K562 (cell line): Measurements from ENCODE around the gene PSMA8. TPM values are rescaled to one million over a fixed set of nuclear protein-coding genes. Genes with fewer than 3 reads are reported as not detected.
A peak's percentile ranks its signal among the peaks of the same experiment; 100 is the strongest.

Source experiments
- ATAC-seq: fragments of 200-7000 bp; cut with Tn5 transposase; 3 replicates; pipeline ENCODE4 v1.9.1; 2020; ENCODE audit warnings: moderate library complexity
- BruUV-seq: library from RNA; stranded (reverse); fragments of 400-500 nt; replicated peaks from 2 replicates; lab custom pipeline; 2021; lab: Mats Ljungman, UMichigan
- CTCF ChIA-PET: fragments of 300-600 bp; formaldehyde crosslinking; extraction: SDS; loops from one replicate; lab custom pipeline; 2021; ENCODE audit warnings: low intra/inter-chr PET ratio; lab: Yijun Ruan, JAX
- POLR2A ChIA-PET: fragments of 300-600, 350-650 bp; sonication (Branson Sonifier 250); formaldehyde crosslinking; extraction: SDS; loops from one replicate; lab custom pipeline; 2021; ENCODE audit warnings: antibody characterized with exemption, inconsistent platforms; lab: Yijun Ruan, JAX
- DNase-seq, 4 experiments: peaks; one replicate each; pipeline versions ENCODE4 v3.0.0 to v3.0.0-alpha.2; 2011 to 2018; ENCODE audit warnings: low spot score in 3 of 4, mixed read lengths in 3 of 4; ENCODE audit errors: extremely low read depth in 1 of 4
- FAIRE-seq: peaks from 2 replicates; lab custom pipeline; 2011; peaks lifted over from hg19 to GRCh38; lab: Jason Lieb, UNC
- H2AFZ ChIP-seq: 2 replicates; pipeline ENCODE4 v1.6.0; 2011; ENCODE audit warnings: low read depth, low read length, control low read depth, inconsistent platforms
- H3K27ac ChIP-seq: fragments of 200-600 bp; 3 replicates; pipeline ENCODE4 v1.8.0; 2011; ENCODE audit warnings: low read depth, mild to moderate bottlenecking, control low read depth, inconsistent platforms, low read length, moderate library complexity, mixed read lengths; ENCODE audit errors: extremely low read depth
- H3K27me3 ChIP-seq, 2 experiments: fragments of 300-600 bp in 1 of 2; 2 replicates in 1 of 2; 3 replicates in 1 of 2; pipeline versions ENCODE4 v1.6.0 to v1.8.0; 2011; ENCODE audit warnings: inconsistent platforms in 2 of 2, low read length in 2 of 2, mild to moderate bottlenecking in 1 of 2, mixed read lengths in 1 of 2, moderate library complexity in 1 of 2; ENCODE audit not compliant: control insufficient read depth in 2 of 2, insufficient read depth in 2 of 2
- H3K36me3 ChIP-seq: fragments of 300-600 bp; 3 replicates; pipeline ENCODE4 v1.8.0; 2011; ENCODE audit warnings: mild to moderate bottlenecking, low read length, inconsistent platforms; ENCODE audit not compliant: control insufficient read depth, insufficient read depth
- H3K4me1 ChIP-seq, 2 experiments: fragments of 200-600 bp in 1 of 2; replicated peaks in 1 of 2; 2 replicates in 1 of 2; 3 replicates in 1 of 2; pipeline versions ENCODE4 v1.5.1 to v1.8.0; 2011; ENCODE audit warnings: inconsistent platforms in 2 of 2, low read length in 2 of 2, mild to moderate bottlenecking in 1 of 2, mixed read lengths in 1 of 2, moderate library complexity in 1 of 2; ENCODE audit not compliant: control insufficient read depth in 2 of 2, insufficient read depth in 2 of 2
- H3K4me2 ChIP-seq: 2 replicates; pipeline ENCODE4 v1.6.1; 2011; ENCODE audit warnings: low read length, control low read depth, inconsistent platforms, mixed read lengths; ENCODE audit not compliant: insufficient read depth
- H3K4me3 ChIP-seq: fragments of 200-600 bp; sonication (generic), shearing (Covaris generic); 2 replicates; pipeline ENCODE4 v1.5.1; 2016; ENCODE audit warnings: control low read depth, inconsistent platforms
- H3K79me2 ChIP-seq: fragments of 200-600 bp; 3 replicates; pipeline ENCODE4 v1.8.0; 2011; ENCODE audit warnings: low read length, inconsistent platforms; ENCODE audit not compliant: control insufficient read depth, insufficient read depth
- H3K9ac ChIP-seq, 2 experiments: 2 replicates each; pipeline versions ENCODE4 v1.6.0 to v1.6.1; 2011; ENCODE audit warnings: low read depth in 2 of 2, low read length in 2 of 2, control low read depth in 1 of 2, inconsistent platforms in 1 of 2, mild to moderate bottlenecking in 1 of 2, mixed read lengths in 1 of 2; ENCODE audit not compliant: insufficient read depth in 1 of 2
- H3K9me1 ChIP-seq: one replicate; pipeline ENCODE4 v1.6.0; 2011; ENCODE audit warnings: inconsistent platforms, mild to moderate bottlenecking, low read length, moderate library complexity; ENCODE audit not compliant: control insufficient read depth, insufficient read depth
- H3K9me3 ChIP-seq: replicated peaks from 2 replicates; pipeline ENCODE4 v1.5.1; 2011; ENCODE audit warnings: low read depth, low read length, inconsistent platforms; ENCODE audit not compliant: control insufficient read depth, insufficient read depth
- H4K20me1 ChIP-seq: replicated peaks from 2 replicates; pipeline ENCODE4 v1.6.1; 2011; ENCODE audit warnings: low read length, inconsistent platforms, mixed read lengths; ENCODE audit not compliant: control insufficient read depth, insufficient read depth
- ARID3A ChIP-seq: IDR thresholded peaks from 2 replicates; pipeline ENCODE4 v1.6.1; 2012; ENCODE audit warnings: low read depth, low read length, improper control_type of control experiment, borderline replicate concordance
- BRF2 ChIP-seq: IDR thresholded peaks from 3 replicates; pipeline ENCODE4 v1.6.1; 2011; ENCODE audit warnings: borderline replicate concordance, mild to moderate bottlenecking; ENCODE audit not compliant: insufficient read length, insufficient read depth
- CCNT2 ChIP-seq: IDR thresholded peaks from 2 replicates; pipeline ENCODE4 v1.6.1; 2011; ENCODE audit warnings: borderline replicate concordance, low read depth, mild to moderate bottlenecking, moderate library complexity, mixed read lengths, low read length; ENCODE audit not compliant: insufficient read length; ENCODE audit errors: extremely low read depth
- DNMT1 ChIP-seq: fragments of 450-650 bp; IDR thresholded peaks from 2 replicates; pipeline ENCODE4 v1.6.1; 2016; ENCODE audit warnings: antibody characterized with exemption, mild to moderate bottlenecking
- HDAC1 ChIP-seq, 2 experiments: fragments of 450-650 bp; IDR thresholded peaks; 2 replicates each; pipeline ENCODE4 v1.6.1; 2016 to 2017; ENCODE audit warnings: inconsistent platforms in 1 of 2, mild to moderate bottlenecking in 1 of 2, moderate library complexity in 1 of 2
- RERE ChIP-seq: sonication (generic); formaldehyde crosslinking; IDR thresholded peaks from 2 replicates; pipeline ENCODE4 v1.8.0; 2023; ENCODE audit warnings: missing genetic modification reagents, mild to moderate bottlenecking, borderline replicate concordance
- SIN3B ChIP-seq: fragments of 450-650 bp; IDR thresholded peaks from 2 replicates; pipeline ENCODE4 v1.6.1; 2017; ENCODE audit warnings: low read depth, mild to moderate bottlenecking, moderate library complexity
- STAG1 ChIP-seq: sonication (generic); formaldehyde crosslinking; IDR thresholded peaks from 2 replicates; pipeline ENCODE4 v1.5.0; 2020; ENCODE audit warnings: missing genetic modification reagents, borderline replicate concordance
- ZNF512 ChIP-seq: IDR thresholded peaks from 2 replicates; pipeline ENCODE4 v1.6.1; 2016; ENCODE audit warnings: missing genetic modification characterization, missing compliant biosample characterization
- WGBS: fragments of 100-300 bp; shearing (Covaris generic); methylation state at CpG from one replicate; pipeline ENCODE4 v1.1.6; 2016; ENCODE audit warnings: low coverage, mixed read lengths; ENCODE audit not compliant: insufficient coverage; ENCODE audit errors: missing lambda C conversion rate; 5-methylcytosine and 5-hydroxymethylcytosine counted together
- in situ Hi-C: fragments of 300-500 bp; cut with MboI; formaldehyde crosslinking; loops from 4 replicates; pipeline ENCODE4 v1.15.0; 2018; ENCODE audit warnings: inconsistent platforms, mixed read lengths
- intact Hi-C: fragments of 100-400 bp; cut with micrococcal nuclease; formaldehyde crosslinking; loops from 2 replicates; pipeline ENCODE4 v1.14.2; 2022
- polyA plus RNA-seq, 8 experiments: library from polyadenylated mRNA; depleted of rRNA in 4 of 8; stranded (reverse) in 5 of 8; unstranded in 3 of 8; fragments of >200 nt; fragmentation: Nextera tagmentation in 2 of 8; fragmentation: Illumina TruSeq in 1 of 8; extraction: Ambion mirVana in 2 of 8; extraction: Trizol in 1 of 8; gene quantifications; 2 replicates each; pipeline versions ENCODE4 v1.2.1 to v1.2.3, GENCODE V29; 2011 to 2014; ENCODE audit warnings: inconsistent platforms in 1 of 8, missing spikeins in 1 of 8
- total RNA-seq, 7 experiments: library from RNA; depleted of rRNA in 6 of 7; stranded (reverse); fragments of >200 nt in 6 of 7; fragmentation: Illumina TruSeq in 2 of 7; extraction: Trizol in 2 of 7; gene quantifications; 2 replicates each; pipeline versions ENCODE4 v1.2.1 to v1.2.3, GENCODE V29; 2011 to 2021; ENCODE audit warnings: low replicate concordance in 1 of 7

The PSMA8 gene
- total and polyA plus RNA-seq, 9 of the 15 experiments (the other 6 are each of a cell fraction or from before 2014, with no cell fraction given) = not detected

GRCh38 chr18:26225022-26225693, 91.5 kb downstream of the PSMA8 start:
- peaks cover 36% of the 10 kb centered on the region for H3K79me2 ChIP-seq
- peaks cover 10 to 27% of the 10 kb centered on the region in 2 experiments; a peak in 4 of 5 replicates for H3K4me1 ChIP-seq
- H3K27me3 ChIP-seq = peaks cover 0 to 2% of the 10 kb centered on the region in 2 experiments; a peak in 2 of 5 replicates
- ATAC-seq (no peak), FAIRE-seq (no peak), DNase-seq (no peak)
- ChIA-PET CTCF (no interaction called here), POLR2A (interaction anchor here (1.1 to 2.2 kb wide), 2 partner anchors 10 kb away, joined by 3 to 10 read pairs; no protein-coding TSS in a partner anchor)
- H3K9me3 ChIP-seq = no peaks in the 10 kb centered on the region
- BruUV-seq = no TSS peak
- H3K27ac ChIP-seq = no peak overlapping the region
- no peak overlapping the region for H3K4me2 ChIP-seq
- no peak overlapping the region for H3K4me3 ChIP-seq
- in situ Hi-C loops = no loop called here
- no peaks in the 10 kb centered on the region for H4K20me1 ChIP-seq
- TF ChIP-seq STAG1 (CRISPR knock-in tag) = no peak
- no peak for TF ChIP-seq ARID3A
- TF ChIP-seq BRF2 = no peak
- 0 out of 4 replicates have a peak, but pooled peaks of 1 of the 2 experiments have one; percentile 30 for TF ChIP-seq HDAC1 (IDR thresholded peaks at IDR 0.05)
- TF ChIP-seq ZNF512 (tag) = 0 out of 2 replicates have a peak, but pooled peaks have one; percentile 40
- TF ChIP-seq RERE = no peak
- TF ChIP-seq CCNT2 = no peak
- no peak for TF ChIP-seq SIN3B
- no peak for TF ChIP-seq DNMT1
- no peaks in the 10 kb centered on the region for H3K9me1 ChIP-seq
- no peak overlapping the region; a peak in 1 of 4 replicates for H3K9ac ChIP-seq
- intact Hi-C loops = loop anchor here (5.0 kb wide), 2 partner anchors 47 to 72 kb away; no protein-coding TSS in a partner anchor
- H3K36me3 ChIP-seq = peaks cover 1% of the 10 kb centered on the region; the same call in 2 of the 3 replicates
- 56% methylated on average over 7 of the region's 7 CpGs for WGBS
- H2AFZ ChIP-seq = peak overlapping the region; percentile 88
